Psoas muscle (tissue), 8 donors: ENCODE results near the gene STAMBPL1. TPM values are rescaled to one million over a fixed set of nuclear protein-coding genes. Genes with fewer than 3 reads are reported as not detected.
A peak's percentile ranks its signal among the peaks of the same experiment; 100 is the strongest.

ENCODE experiments used
- ATAC-seq, 4 donors: fragments of 200-7000 bp; cut with Tn5 transposase; one replicate each; pipeline ENCODE4 v1.9.1; 2020; ENCODE audit warnings: moderate library complexity in 3 of 4, mild to moderate bottlenecking in 2 of 4
- DNase-seq, 2 donors: peaks; one replicate each; pipeline ENCODE4 v3.0.0-alpha.2; 2020
- H3K27ac ChIP-seq: fragments of 200-600 bp; one replicate; pipeline ENCODE4 v1.8.0; 2022
- H3K27me3 ChIP-seq, 3 donors: fragments of 200-600 bp in 1 of 3; one replicate each; pipeline versions ENCODE4 v1.6.1 to v1.8.0; 2013 to 2022; ENCODE audit warnings: low read length in 2 of 3, mild to moderate bottlenecking in 2 of 3, moderate library complexity in 1 of 3; ENCODE audit not compliant: insufficient read depth in 3 of 3
- H3K36me3 ChIP-seq, 2 donors: fragments of 200-600 bp in 1 of 2; one replicate each; pipeline versions ENCODE4 v1.6.1 to v1.8.0; 2013 to 2022; ENCODE audit warnings: low read depth in 1 of 2, mild to moderate bottlenecking in 1 of 2, moderate library complexity in 1 of 2; ENCODE audit not compliant: insufficient read depth in 1 of 2
- H3K4me1 ChIP-seq: fragments of 200-600 bp; one replicate; pipeline ENCODE4 v1.8.0; 2022
- H3K4me3 ChIP-seq: fragments of 200-600 bp; one replicate; pipeline ENCODE4 v1.8.0; 2022; ENCODE audit warnings: mild to moderate bottlenecking
- H3K9me3 ChIP-seq: fragments of 200-600 bp; one replicate; pipeline ENCODE4 v1.8.0; 2022
- CTCF ChIP-seq: fragments of 200-600 bp; IDR thresholded peaks from one replicate; pipeline ENCODE4 v1.8.0; 2022; ENCODE audit warnings: antibody characterized with exemption
- WGBS, 3 donors: extraction: QIAGEN DNeasy Blood & Tissue Kit; methylation state at CpG; one replicate each; pipeline versions ENCODE4 v1.1.6 to v1.1.7; 2013; 5-methylcytosine and 5-hydroxymethylcytosine counted together
- intact Hi-C, 2 donors: fragments of 100-400 bp; cut with DNase I; formaldehyde crosslinking; loops; one replicate each; pipeline versions ENCODE4 v1.11.0 to v1.14.2; 2022
- polyA plus RNA-seq, 3 donors: library from polyadenylated mRNA; stranded (reverse); fragments of 200-250 nt; gene quantifications; one replicate each; pipeline ENCODE4 v1.2.3, GENCODE V29; 2013
- total RNA-seq, 4 donors: library from RNA; stranded (reverse); fragmentation: NEBNext Ultra II Directional in 2 of 4; extraction: Animal tissue kit (Norgen Biotek cat#: 25700) in 2 of 4; gene quantifications; one replicate each; pipeline versions ENCODE4 v1.2.1 to v1.2.4, GENCODE V29; 2021 to 2023
- donor health status: healthy with polysubstance abuse.
- donor health status: DM: no; HTN: no; CAD: no; lungs with moderate emphysema.
- donor health status: Bipolar disorder and iron deficiency.
- donor health status: healthy.
- donor health status: DM: yes; HTN: yes; CAD: no.
- donor health status: DM: no; HTN: no; CAD: no.
- donor health status: DM: no; HTN: no; CAD: no.
- donor health status: DM: yes; HTN: yes; CAD: no.

The STAMBPL1 gene
- total and polyA plus RNA-seq, 7 donors: 0.23 to 1.4 (median 0.92) TPM

GRCh38 chr10:88843171-88843570 is 36.9 kb upstream of the STAMBPL1 start:
- Histone ChIP-seq H3K9me3 (no peaks in the 10 kb centered on the region), H3K27me3 (peaks cover 0 to 5% (median 4%) of the 10 kb centered on the region in 3 donors), H3K36me3 (no peaks in the 10 kb centered on the region), H3K4me1 (no peaks in the 10 kb centered on the region), H3K27ac (no peak overlapping the region), H3K4me3 (no peak overlapping the region)
- WGBS, 3 donors: 87 to 93% (median 92%) methylated on average over 4 of the region's 4 CpGs
- intact Hi-C loops: no loop called here
- ATAC-seq (no peak), DNase-seq (no peak)
- no peak for TF ChIP-seq CTCF

DNA sequence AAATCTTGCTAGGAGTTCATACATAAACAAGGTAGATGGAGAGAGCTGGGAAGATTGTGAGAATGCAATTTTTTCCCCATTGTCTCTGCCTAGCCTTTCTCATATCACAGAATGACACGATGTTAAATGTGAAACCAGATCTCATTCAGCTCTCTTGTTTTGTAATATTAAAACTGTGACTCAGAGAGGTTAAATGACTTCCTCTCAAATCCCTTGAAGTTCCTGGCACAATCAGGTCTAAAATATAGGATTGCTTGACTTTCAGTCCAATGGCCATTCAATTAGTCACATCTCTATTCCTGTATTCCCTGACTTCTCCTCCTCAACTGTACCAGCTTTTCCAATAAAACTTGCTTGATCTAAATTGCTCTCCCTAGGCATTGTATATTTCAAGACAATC is 31.5 kb upstream of the STAMBPL1 start:
- no peaks in the 10 kb centered on the region for H3K4me1 ChIP-seq
- H3K27ac ChIP-seq: no peak overlapping the region
- H3K27me3 ChIP-seq: peaks cover 0 to 4% (median 0%) of the 10 kb centered on the region in 3 donors
- no peaks in the 10 kb centered on the region for H3K36me3 ChIP-seq
- intact Hi-C loops: no loop called here
- DNase-seq (no peak), ATAC-seq (peak in 1 of 4 donors; percentile 27)
- TF ChIP-seq CTCF: no peak
- WGBS, 3 donors: 0 to 10% (median 3%) methylated on average over 1 of the region's 1 CpG
- H3K9me3 ChIP-seq: no peaks in the 10 kb centered on the region
- no peak overlapping the region for H3K4me3 ChIP-seq

DNA sequence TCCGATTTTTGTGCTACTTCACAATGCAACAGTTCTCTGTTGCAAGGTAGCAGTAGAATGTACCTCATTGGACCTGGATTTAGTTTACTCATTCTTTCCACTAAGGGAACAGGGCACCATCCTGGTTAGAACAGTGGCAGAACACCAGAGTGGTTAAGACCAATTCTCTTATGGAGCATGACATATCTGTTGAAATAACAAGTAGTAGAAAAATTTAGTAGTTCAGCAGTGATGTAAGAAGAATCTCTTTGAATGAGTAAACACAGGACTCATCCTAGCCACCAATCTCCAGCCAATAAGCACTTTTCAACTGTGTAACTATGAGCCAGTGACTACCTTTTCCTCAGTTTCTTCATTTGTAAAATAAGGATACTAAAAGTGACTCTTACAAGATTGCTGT is 30.8 kb upstream of the STAMBPL1 start:
- Histone ChIP-seq H3K36me3 (no peaks in the 10 kb centered on the region), H3K4me1 (no peaks in the 10 kb centered on the region), H3K27me3 (peaks cover 0 to 4% (median 0%) of the 10 kb centered on the region in 3 donors), H3K27ac (no peak overlapping the region), H3K9me3 (no peaks in the 10 kb centered on the region), H3K4me3 (no peak overlapping the region)
- no peak for TF ChIP-seq CTCF
- 90 to 95% (median 94%) methylated on average over 1 of the region's 1 CpG for WGBS, 3 donors
- ATAC-seq (no peak), DNase-seq (no peak)
- intact Hi-C loops: no loop called here

- intact Hi-C loops: no loop called here
- Histone ChIP-seq H3K4me3 (no peak overlapping the region), H3K27me3 (no peaks in the 10 kb centered on the region), H3K9me3 (no peaks in the 10 kb centered on the region), H3K4me1 (no peaks in the 10 kb centered on the region), H3K27ac (no peak overlapping the region), H3K36me3 (no peaks in the 10 kb centered on the region)
- TF ChIP-seq CTCF: no peak
- ATAC-seq: no peak
- DNase-seq: no peak
- WGBS, 3 donors: 77 to 91% (median 81%) methylated on average over 1 of the region's 1 CpG
These were observed 29.3 kb upstream of the STAMBPL1 start for GRCh38 chr10:88850712-88851111.

GRCh38 chr10:88851706-88852105 is 28.3 kb upstream of the STAMBPL1 start, which contains the start of gene ANKRD22:
Gene ANKRD22 (minus strand): TSS chr10:88851844. CDS start chr10:88851607, 237 bp downstream.
- Histone ChIP-seq H3K36me3 (no peaks in the 10 kb centered on the region), H3K27ac (no peak within 1 kb of the TSS), H3K4me3 (no peak within 1 kb of the TSS), H3K4me1 (no peaks in the 10 kb centered on the region), H3K9me3 (no peaks in the 10 kb centered on the region), H3K27me3 (peaks cover 0 to 2% (median 0%) of the 10 kb centered on the region in 3 donors)
- ATAC-seq: peak in 1 of 4 donors; percentile 29
- no peak for DNase-seq
- intact Hi-C loops: no loop called here
- WGBS, 3 donors: 49 to 61% (median 54%) methylated on average over 5 of the region's 5 CpGs
- no peak for TF ChIP-seq CTCF
